ENCODE data around the gene HEMK1. TPM values are rescaled to one million over a fixed set of nuclear protein-coding genes. Genes with fewer than 3 reads are reported as not detected.

Gene HEMK1
- total and polyA plus RNA-seq, 2 donors (not counting 3 experiments of a cell fraction or from before 2014, with no cell fraction given): 14.2 to 15.2 TPM

- H3K4me1 ChIP-seq (ENCODE audit: control insufficient read depth, extremely low read depth, insufficient read depth, low read length): no peaks in the 10 kb centered on the region
- ChIA-PET CTCF (interaction anchor here (1.3 kb wide), 1 partner anchor 19 kb away, joined by 4 read pairs; no protein-coding TSS in a partner anchor), POLR2A (interaction anchor here (0.6 kb wide), 1 partner anchor 880 kb away, joined by 3 read pairs; no protein-coding TSS in a partner anchor)
- TF ChIP-seq MYC (IDR thresholded peaks at IDR 0.05; ENCODE audit: low read depth, low read length): no peak
- TF ChIP-seq EZH2 (IDR thresholded peaks at IDR 0.05; ENCODE audit: borderline replicate concordance, low read depth, low read length, severe bottlenecking): no peak
- no peak for TF ChIP-seq CTCF (IDR thresholded peaks at IDR 0.05; ENCODE audit: extremely low read depth in 1 of 2, insufficient read depth in 1 of 2, low read depth in 1 of 2, low read length in 2 of 2)
- TF ChIP-seq JUN (IDR thresholded peaks at IDR 0.05; ENCODE audit: borderline replicate concordance, insufficient read depth, insufficient read length, low read depth): no peak
- no peak for TF ChIP-seq POLR2AphosphoS5 (IDR thresholded peaks at IDR 0.05; ENCODE audit: insufficient read depth, low read depth, low read length)
- TF ChIP-seq POLR2A (IDR thresholded peaks at IDR 0.05; ENCODE audit: low read depth, low read length): no peak
- no peak for TF ChIP-seq FOS (IDR thresholded peaks at IDR 0.05; ENCODE audit: borderline replicate concordance, insufficient read depth, low read length)
- TF ChIP-seq GATA2 (IDR thresholded peaks at IDR 0.05; ENCODE audit: insufficient read depth, insufficient read length, low read depth, low read length): no peak
- TF ChIP-seq, protein P1, sequence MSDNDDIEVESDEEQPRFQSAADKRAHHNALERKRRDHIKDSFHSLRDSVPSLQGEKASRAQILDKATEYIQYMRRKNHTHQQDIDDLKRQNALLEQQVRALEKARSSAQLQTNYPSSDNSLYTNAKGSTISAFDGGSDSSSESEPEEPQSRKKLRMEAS (IDR thresholded peaks at IDR 0.05; ENCODE audit: insufficient read depth, insufficient read length): no peak
- no peaks in the 10 kb centered on the region for H3K79me2 ChIP-seq (ENCODE audit: control insufficient read depth, insufficient read depth, low read length)
- H3K4me3 ChIP-seq (replicated peaks in 1 of 3; ENCODE audit: insufficient read depth in 1 of 3, low read depth in 1 of 3, low read length in 3 of 3): no peak overlapping the region
- H3K27me3 ChIP-seq (ENCODE audit: control insufficient read depth in 2 of 2, insufficient read depth in 2 of 2, low read length in 2 of 2): no peaks in the 10 kb centered on the region
- FAIRE-seq: no peak
- H3K9me1 ChIP-seq (replicated peaks; ENCODE audit: control insufficient read depth, extremely low read depth, insufficient read depth, low read length): no peaks in the 10 kb centered on the region
- intact Hi-C loops (cut with micrococcal nuclease): no loop called here
- no TSS peak for BruUV-seq (replicated peaks)
- H3K9ac ChIP-seq (replicated peaks; ENCODE audit: extremely low read depth, insufficient read depth, low read length): no peak overlapping the region
- H3K4me2 ChIP-seq (ENCODE audit: insufficient read depth, low read length): no peak overlapping the region
- no peak overlapping the region for H2AFZ ChIP-seq (ENCODE audit: low read depth, low read length)
- dilution Hi-C loops (cut with MboI; ENCODE audit: extremely low pct_ligation_motif_present, low sequenced_read_pairs): no loop called here
- H3K9me3 ChIP-seq (replicated peaks; ENCODE audit: control insufficient read depth, insufficient read depth, low read length): no peaks in the 10 kb centered on the region
- no peak for DNase-seq (ENCODE audit: low read depth, low spot score)
- no peaks in the 10 kb centered on the region for H3K36me3 ChIP-seq (ENCODE audit: control insufficient read depth in 2 of 2, extremely low read depth in 1 of 2, insufficient read depth in 2 of 2, low read length in 2 of 2)
- H3K27ac ChIP-seq (ENCODE audit: insufficient read depth, low read depth, low read length): no peak overlapping the region
- no peaks in the 10 kb centered on the region for H4K20me1 ChIP-seq (replicated peaks; ENCODE audit: control insufficient read depth, extremely low read depth, insufficient read depth, low read length)
These were observed 61.6 kb downstream of the HEMK1 start for GRCh38 chr3:50630877-50631276.
